Gastroesophageal sphincter (tissue), 4 donors: ENCODE measurements around the gene APOL1. TPM values are rescaled to one million over a fixed set of nuclear protein-coding genes. Genes with fewer than 3 reads are reported as not detected.
A peak's percentile ranks its signal among the peaks of the same experiment; 100 is the strongest.
"Not testable (repeated sequence)": the region's sequence is repeated elsewhere in the genome, so short reads cannot be mapped to it uniquely, and the experiment has no call there.

Source experiments
- ATAC-seq: fragments of 150-250 bp; one replicate; pipeline ENCODE4 v1.9.1; 2016; ENCODE audit warnings: mild to moderate bottlenecking, moderate library complexity
- H3K27ac ChIP-seq, 4 donors: fragments of 200-600 bp; sonication (generic) in 3 of 4; 1 replicate in 3 of 4; 2 replicates in 1 of 4; pipeline ENCODE4 v1.5.1; 2016 to 2019
- H3K27me3 ChIP-seq: fragments of 200-600 bp; sonication (generic); one replicate; pipeline ENCODE4 v1.5.1; 2019
- H3K36me3 ChIP-seq, 2 donors: fragments of 200-600 bp; sonication (generic); one replicate each; pipeline ENCODE4 v1.5.1; 2019; ENCODE audit warnings: control low read depth in 1 of 2
- H3K4me1 ChIP-seq, 3 donors: fragments of 200-600 bp; sonication (generic); 1 replicate in 2 of 3; 2 replicates in 1 of 3; pipeline ENCODE4 v1.5.1; 2016 to 2019; ENCODE audit warnings: control low read depth in 2 of 3
- H3K4me3 ChIP-seq, 2 donors: fragments of 200-600 bp; sonication (generic); one replicate each; pipeline ENCODE4 v1.5.1; 2019; ENCODE audit warnings: mild to moderate bottlenecking in 1 of 2, moderate library complexity in 1 of 2
- H3K9me3 ChIP-seq, 3 donors: fragments of 200-600 bp; sonication (generic); one replicate each; pipeline ENCODE4 v1.5.1; 2017 to 2019; ENCODE audit warnings: control low read depth in 2 of 3
- CTCF ChIP-seq, 4 experiments: fragments of 200-600 bp in 2 of 4; fragments of 450-650 bp in 2 of 4; sonication (generic) in 1 of 4; IDR thresholded peaks; one replicate each; pipeline ENCODE4 v1.5.1; 2017 to 2019; ENCODE audit warnings: antibody characterized with exemption in 4 of 4, mild to moderate bottlenecking in 2 of 4, moderate library complexity in 2 of 4
- EP300 ChIP-seq: sonication (generic); formaldehyde crosslinking; IDR thresholded peaks from one replicate; pipeline ENCODE4 v1.6.1; 2017; ENCODE audit warnings: antibody characterized with exemption, mild to moderate bottlenecking
- POLR2A ChIP-seq, 2 donors: fragments of 450-650 bp; IDR thresholded peaks; one replicate each; pipeline ENCODE4 v1.6.1; 2017; ENCODE audit warnings: antibody characterized with exemption in 2 of 2, mild to moderate bottlenecking in 2 of 2, moderate library complexity in 1 of 2
- POLR2AphosphoS5 ChIP-seq: sonication (generic); formaldehyde crosslinking; IDR thresholded peaks from one replicate; pipeline ENCODE4 v1.6.1; 2017; ENCODE audit warnings: antibody characterized with exemption
- WGBS, 2 donors: methylation state at CpG; one replicate each; pipeline ENCODE4 v1.1.5; 2018; ENCODE audit warnings: low coverage in 1 of 2; 5-methylcytosine and 5-hydroxymethylcytosine counted together
- total RNA-seq, 4 donors: library from RNA; depleted of rRNA; stranded (reverse); fragments of >200 nt; gene quantifications; one replicate each; pipeline ENCODE4 v1.1.0, GENCODE V29; 2016

Gene APOL1
- total RNA-seq, 4 donors from 2014 or later, result 10.0 to 53.7 (median 26.0) TPM

- H3K36me3 ChIP-seq, result peaks cover 0 to 15% of the 10 kb centered on the region in 2 donors
- ATAC-seq, result peak; percentile 37
- no peaks in the 10 kb centered on the region for H3K27me3 ChIP-seq
- H3K4me3 ChIP-seq, result peak overlapping the region; percentile 43 to 54
- peaks cover 0 to 62% (median 36%) of the 10 kb centered on the region in 3 donors for H3K4me1 ChIP-seq
- H3K27ac ChIP-seq, result peak overlapping the region; percentile 55 to 83 (median 81)
- 34 to 43% methylated on average over 2 to 5 of the region's 7 CpGs for WGBS, 2 donors
- no peak for TF ChIP-seq CTCF (IDR thresholded peaks at IDR 0.05)
- peak; percentile 32 for TF ChIP-seq POLR2AphosphoS5
- no peaks in the 10 kb centered on the region for H3K9me3 ChIP-seq
Measured at GRCh38 chr22:36253523-36254490, 874 bp downstream of the APOL1 start.

DNA sequence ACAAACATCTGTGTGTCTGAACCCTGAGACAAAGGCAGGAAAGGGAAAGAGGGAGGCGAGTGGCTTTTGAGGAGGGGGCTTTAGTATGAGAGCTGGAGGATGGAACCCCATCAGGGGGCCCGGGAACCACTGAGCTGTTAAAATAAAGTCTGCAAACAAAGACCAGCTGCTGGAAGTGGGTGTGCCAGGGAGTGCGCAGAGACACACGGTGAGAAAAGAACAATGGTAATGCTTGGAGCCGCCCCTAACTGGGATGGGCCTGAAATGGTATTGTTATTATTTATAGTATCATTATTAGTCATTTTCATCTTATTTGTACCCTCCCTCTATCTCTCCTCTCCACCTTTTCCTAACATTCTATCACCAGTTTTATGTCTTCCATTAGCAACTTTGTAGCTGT lies 2.6 kb downstream of the APOL1 start:
- Histone ChIP-seq H3K4me3 (peak overlapping the region in 1 of 2 donors; percentile 54), H3K4me1 (peaks cover 0 to 79% (median 38%) of the 10 kb centered on the region in 3 donors), H3K36me3 (peaks cover 0 to 15% of the 10 kb centered on the region in 2 donors), H3K27ac (peak overlapping the region in 3 of 4 donors; percentile 81 to 83 (median 81))
- not testable (repeated sequence) for H3K9me3 ChIP-seq, ATAC-seq, H3K27me3 ChIP-seq
- WGBS, 2 donors, result no CpG with 5 or more reads among the region's 5 CpGs

GRCh38 chr22:36256478-36256877 lies 3.5 kb downstream of the APOL1 start:
- Histone ChIP-seq H3K36me3 (peaks cover 0 to 25% of the 10 kb centered on the region in 2 donors), H3K9me3 (no peaks in the 10 kb centered on the region), H3K27me3 (no peaks in the 10 kb centered on the region), H3K4me3 (no peak overlapping the region), H3K4me1 (peaks cover 0 to 82% (median 38%) of the 10 kb centered on the region in 3 donors), H3K27ac (peak overlapping the region in 1 of 4 donors; percentile 30)
- 75 to 84% methylated on average over 3 of the region's 3 CpGs for WGBS, 2 donors
- TF ChIP-seq POLR2A (IDR thresholded peaks at IDR 0.05) (no peak), EP300 (no peak), POLR2AphosphoS5 (no peak), CTCF (IDR thresholded peaks at IDR 0.05) (no peak)
- ATAC-seq, result no peak

DNA sequence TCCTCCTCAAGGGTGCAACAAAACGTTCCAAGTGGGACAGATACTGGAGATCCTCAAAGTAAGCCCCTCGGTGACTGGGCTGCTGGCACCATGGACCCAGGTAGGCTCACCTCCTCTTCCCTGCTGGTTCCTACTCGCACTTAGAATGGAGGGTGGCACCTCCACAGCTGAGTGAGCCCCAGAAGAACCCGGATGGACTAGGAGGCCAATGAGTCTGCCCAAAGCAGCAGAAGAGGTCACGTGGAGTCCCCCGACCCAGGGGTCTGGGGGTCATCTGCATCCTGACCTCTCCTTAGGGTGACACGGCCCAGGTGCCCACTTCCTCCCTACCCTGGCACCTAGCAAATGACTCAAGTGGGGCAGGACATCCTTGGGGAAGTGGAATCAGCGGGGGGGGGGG lies 4.4 kb downstream of the APOL1 start:
- Histone ChIP-seq H3K4me3 (no peak overlapping the region), H3K9me3 (no peaks in the 10 kb centered on the region), H3K4me1 (peaks cover 0 to 81% (median 38%) of the 10 kb centered on the region in 3 donors), H3K27me3 (no peaks in the 10 kb centered on the region), H3K27ac (peak overlapping the region in 2 of 4 donors; percentile 64 to 65), H3K36me3 (peaks cover 0 to 33% of the 10 kb centered on the region in 2 donors)
- no peak for ATAC-seq
- WGBS, 2 donors, result 42 to 100% methylated on average over 2 of the region's 8 CpGs
- TF ChIP-seq POLR2A (IDR thresholded peaks at IDR 0.05) (no peak), POLR2AphosphoS5 (no peak), EP300 (no peak), CTCF (IDR thresholded peaks at IDR 0.05) (no peak)

- peaks cover 0 to 40% of the 10 kb centered on the region in 2 donors for H3K36me3 ChIP-seq
- ATAC-seq, result no peak
- H3K4me1 ChIP-seq, result peaks cover 0 to 73% (median 38%) of the 10 kb centered on the region in 3 donors
- no peak overlapping the region for H3K4me3 ChIP-seq
- H3K27me3 ChIP-seq, result no peaks in the 10 kb centered on the region
- H3K9me3 ChIP-seq, result no peaks in the 10 kb centered on the region
- WGBS, 2 donors, result 52 to 72% methylated on average over 8 to 11 of the region's 13 CpGs
- H3K27ac ChIP-seq, result peak overlapping the region in 3 of 4 donors; percentile 64 to 68 (median 65)
- TF ChIP-seq EP300, result no peak
- no peak for TF ChIP-seq CTCF (IDR thresholded peaks at IDR 0.05)
- no peak for TF ChIP-seq POLR2AphosphoS5
- TF ChIP-seq POLR2A (IDR thresholded peaks at IDR 0.05), result no peak
Measured at GRCh38 chr22:36257948-36258670, 5.2 kb downstream of the APOL1 start.
